HUES64 (cell line): ENCODE data around the gene CTDSPL.
"Not testable (repeated sequence)": the region's sequence is repeated elsewhere in the genome, so short reads cannot be mapped to it uniquely, and the experiment has no call there.

Source experiments
- H3K27ac ChIP-seq: 2 replicates; pipeline ENCODE4 v1.7.0; 2013; ENCODE audit warnings: low read depth, low read length, inconsistent platforms
- H3K27me3 ChIP-seq: 2 replicates; pipeline ENCODE4 v1.6.1; 2013; ENCODE audit warnings: mild to moderate bottlenecking, low read length; ENCODE audit not compliant: insufficient read depth
- H3K36me3 ChIP-seq: 2 replicates; pipeline ENCODE4 v1.6.1; 2013; ENCODE audit warnings: mild to moderate bottlenecking, low read length; ENCODE audit not compliant: insufficient read depth
- H3K4me1 ChIP-seq: 2 replicates; pipeline ENCODE4 v1.6.1; 2013; ENCODE audit warnings: mild to moderate bottlenecking, low read length, moderate library complexity; ENCODE audit not compliant: insufficient read depth
- H3K4me3 ChIP-seq: 2 replicates; pipeline ENCODE4 v1.5.1; 2013; ENCODE audit warnings: mild to moderate bottlenecking, low read length, moderate library complexity
- H3K9ac ChIP-seq: 2 replicates; pipeline ENCODE4 v1.6.1; 2013; ENCODE audit warnings: mild to moderate bottlenecking, low read depth, low read length
- H3K9me3 ChIP-seq: 2 replicates; pipeline ENCODE4 v1.6.1; 2013; ENCODE audit warnings: low read depth, low read length; ENCODE audit not compliant: insufficient read depth
- WGBS: fragments of 150-250, 120-280 bp; methylation state at CpG from one replicate; pipeline ENCODE4 v1.1.7; 2013; ENCODE audit warnings: missing lambda C conversion rate; 5-methylcytosine and 5-hydroxymethylcytosine counted together

The CTDSPL gene

GRCh38 chr3:37969596-37970100 is 108.0 kb downstream of the CTDSPL start:
- H3K27ac ChIP-seq, result no peak overlapping the region
- H3K27me3 ChIP-seq, result no peaks in the 10 kb centered on the region
- no peak overlapping the region for H3K9ac ChIP-seq
- no peak overlapping the region for H3K4me3 ChIP-seq
- no peaks in the 10 kb centered on the region for H3K4me1 ChIP-seq
- H3K36me3 ChIP-seq, result no peaks in the 10 kb centered on the region
- WGBS, result 90% methylated on average over 7 of the region's 7 CpGs
- no peaks in the 10 kb centered on the region for H3K9me3 ChIP-seq

GRCh38 chr3:37970802-37971201 is 109.1 kb downstream of the CTDSPL start:
- Histone ChIP-seq H3K4me3 (no peak overlapping the region), H3K36me3 (peaks cover 2% of the 10 kb centered on the region), H3K27ac (no peak overlapping the region), H3K9me3 (no peaks in the 10 kb centered on the region), H3K9ac (no peak overlapping the region), H3K27me3 (no peaks in the 10 kb centered on the region), H3K4me1 (no peaks in the 10 kb centered on the region)
- 93% methylated on average over 5 of the region's 5 CpGs for WGBS

DNA sequence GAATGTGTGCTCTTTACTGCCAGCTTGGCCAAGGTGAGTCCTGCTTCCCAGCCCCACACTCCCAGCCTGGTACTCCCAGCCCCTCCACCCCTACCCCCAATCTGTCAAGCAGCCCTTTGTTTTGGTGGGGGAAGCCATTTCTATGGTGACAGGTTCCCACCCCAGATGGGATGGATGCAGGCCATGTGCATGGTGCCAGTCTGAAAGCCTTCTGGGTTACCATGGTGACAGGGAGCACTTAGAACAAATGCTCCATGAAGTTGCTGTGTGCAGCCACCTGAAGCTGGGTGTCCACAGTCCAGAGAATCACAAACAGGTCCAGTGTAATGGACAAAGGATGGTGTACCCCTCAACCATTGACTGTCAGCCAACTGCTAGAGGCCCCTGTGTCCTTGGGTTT is 109.8 kb downstream of the CTDSPL start:
- Histone ChIP-seq H3K4me3 (no peak overlapping the region), H3K9ac (no peak overlapping the region), H3K27me3 (no peaks in the 10 kb centered on the region), H3K9me3 (no peaks in the 10 kb centered on the region), H3K36me3 (peaks cover 6% of the 10 kb centered on the region), H3K4me1 (no peaks in the 10 kb centered on the region), H3K27ac (no peak overlapping the region)

DNA sequence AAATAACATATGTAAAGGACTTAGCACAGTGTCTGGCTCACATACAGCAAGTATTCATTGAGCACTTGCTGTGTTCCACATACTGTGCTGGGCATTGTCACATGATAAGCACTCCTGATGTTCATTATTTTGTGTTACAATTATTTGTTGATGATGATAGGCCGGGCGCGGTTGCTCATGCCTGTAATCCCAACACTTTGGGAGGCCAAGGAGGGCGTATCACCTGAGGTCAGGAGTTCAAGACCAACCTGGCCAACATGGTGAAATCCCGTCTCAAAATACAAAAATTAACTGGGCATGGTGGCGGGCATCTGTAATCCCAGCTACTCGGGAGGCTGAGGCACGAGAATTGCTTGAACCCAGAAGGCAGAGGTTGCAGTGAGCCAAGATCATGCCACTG is 110.4 kb downstream of the CTDSPL start:
- 89% methylated on average over 8 of the region's 8 CpGs for WGBS
- not testable (repeated sequence) for H3K4me1 ChIP-seq, H3K9ac ChIP-seq, H3K36me3 ChIP-seq, H3K9me3 ChIP-seq, H3K27me3 ChIP-seq, H3K27ac ChIP-seq, H3K4me3 ChIP-seq

DNA sequence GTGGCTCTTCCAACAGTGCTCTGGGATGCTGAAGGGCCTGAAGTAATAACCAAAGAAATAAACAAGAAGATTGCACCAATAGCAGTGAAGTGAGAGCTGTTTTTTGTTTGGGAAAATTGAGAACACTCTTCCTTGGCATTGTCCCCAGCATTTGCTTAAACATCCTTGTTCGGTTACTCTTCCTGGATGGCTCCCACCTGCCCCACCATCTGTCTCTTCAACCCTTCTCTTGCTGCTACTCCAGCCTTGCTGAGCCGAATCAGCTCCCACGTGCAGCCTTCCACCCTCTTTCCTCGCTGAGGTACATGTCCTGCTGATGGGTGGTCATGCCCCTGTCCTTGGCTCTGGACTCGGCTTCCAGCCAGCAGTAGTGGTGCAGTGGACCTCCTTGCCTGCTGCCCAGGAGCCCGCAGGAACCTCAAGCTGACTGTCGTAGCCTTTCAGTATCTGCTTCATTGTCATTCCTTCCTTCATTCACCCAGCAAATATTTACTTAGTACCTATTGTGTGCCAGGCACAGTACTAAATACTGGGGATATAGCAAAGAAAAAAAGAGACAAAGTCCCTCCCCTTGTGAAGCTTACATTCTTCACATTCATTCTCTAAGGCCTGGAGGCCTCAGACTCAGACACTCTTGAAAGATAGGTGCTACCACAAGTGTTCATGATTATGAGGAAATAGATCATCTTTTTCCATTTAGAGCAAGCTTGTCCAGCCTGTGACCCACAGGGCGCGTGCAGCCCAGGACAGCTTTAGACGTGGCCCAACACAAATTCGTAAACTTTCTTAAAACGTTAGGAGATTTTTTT is 111.8 kb downstream of the CTDSPL start:
- Histone ChIP-seq H3K27me3 (no peaks in the 10 kb centered on the region), H3K9me3 (no peaks in the 10 kb centered on the region), H3K27ac (no peak overlapping the region), H3K36me3 (peaks cover 9% of the 10 kb centered on the region), H3K4me1 (no peaks in the 10 kb centered on the region), H3K4me3 (no peak overlapping the region), H3K9ac (no peak overlapping the region)
- 88% methylated on average over 12 of the region's 12 CpGs for WGBS

- no peaks in the 10 kb centered on the region for H3K27me3 ChIP-seq
- H3K4me1 ChIP-seq, result no peaks in the 10 kb centered on the region
- no peaks in the 10 kb centered on the region for H3K9me3 ChIP-seq
- H3K4me3 ChIP-seq, result no peak overlapping the region
- H3K9ac ChIP-seq, result no peak overlapping the region
- WGBS, result 81% methylated on average over 9 of the region's 9 CpGs
- peaks cover 9% of the 10 kb centered on the region for H3K36me3 ChIP-seq
- no peak overlapping the region for H3K27ac ChIP-seq
These were observed 112.7 kb downstream of the CTDSPL start for GRCh38 chr3:37974121-37975083.

GRCh38 chr3:37979541-37980461 is 118.1 kb downstream of the CTDSPL start:
- Histone ChIP-seq H3K4me1 (no peaks in the 10 kb centered on the region), H3K9ac (no peak overlapping the region), H3K36me3 (peaks cover 21% of the 10 kb centered on the region), H3K27me3 (no peaks in the 10 kb centered on the region), H3K9me3 (no peaks in the 10 kb centered on the region), H3K4me3 (no peak overlapping the region), H3K27ac (no peak overlapping the region)
- 86% methylated on average over 6 of the region's 8 CpGs for WGBS

GRCh38 chr3:37980462-37981347 is 119.0 kb downstream of the CTDSPL start:
- Histone ChIP-seq H3K9ac (no peak overlapping the region), H3K27me3 (no peaks in the 10 kb centered on the region), H3K27ac (no peak overlapping the region), H3K36me3 (peaks cover 20% of the 10 kb centered on the region), H3K9me3 (no peaks in the 10 kb centered on the region), H3K4me3 (no peak overlapping the region), H3K4me1 (no peaks in the 10 kb centered on the region)
- WGBS, result 93% methylated on average over 13 of the region's 14 CpGs

GRCh38 chr3:37981348-37981664 is 119.6 kb downstream of the CTDSPL start:
- H3K4me1 ChIP-seq, result no peaks in the 10 kb centered on the region
- H3K27ac ChIP-seq, result no peak overlapping the region
- WGBS, result 98% methylated on average over 2 of the region's 2 CpGs
- no peaks in the 10 kb centered on the region for H3K9me3 ChIP-seq
- H3K9ac ChIP-seq, result no peak overlapping the region
- H3K27me3 ChIP-seq, result no peaks in the 10 kb centered on the region
- peaks cover 16% of the 10 kb centered on the region for H3K36me3 ChIP-seq
- no peak overlapping the region for H3K4me3 ChIP-seq

DNA sequence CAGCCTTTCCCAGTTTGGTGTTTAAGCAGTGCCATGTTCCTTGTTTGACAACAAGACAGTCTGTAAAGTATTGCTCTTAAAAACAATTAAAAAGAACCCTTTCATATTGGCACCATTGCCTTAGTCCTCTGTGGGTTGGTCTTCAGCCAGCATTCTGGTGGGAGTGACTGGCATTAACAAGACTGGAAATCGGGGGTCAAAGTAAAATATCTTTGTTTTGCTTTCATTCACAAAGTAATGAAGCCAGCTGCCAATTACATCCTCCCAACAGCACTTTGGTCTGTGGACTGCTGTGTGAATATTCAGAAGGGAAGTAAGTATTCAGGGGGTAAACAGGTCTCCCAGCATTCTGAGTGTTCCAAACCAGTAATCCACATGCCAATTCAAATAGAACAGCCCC is 120.7 kb downstream of the CTDSPL start:
- Histone ChIP-seq H3K36me3 (peaks cover 12% of the 10 kb centered on the region), H3K4me1 (no peaks in the 10 kb centered on the region), H3K9me3 (no peaks in the 10 kb centered on the region)

More for the DNA sequence above, 120.7 kb downstream of the CTDSPL start:
- Histone ChIP-seq H3K27ac (no peak overlapping the region), H3K9ac (no peak overlapping the region), H3K4me3 (no peak overlapping the region), H3K27me3 (no peaks in the 10 kb centered on the region)
- WGBS, result 100% methylated on average over 1 of the region's 1 CpG
